ENCODE measurements around the gene MNT.

GRCh38 chr17:2378905-2379304, 22.0 kb downstream of the MNT start:
- TF ChIP-seq POLR2A (IDR thresholded peaks at IDR 0.05) (no peak), CTCF (IDR thresholded peaks at IDR 0.05) (no peak), POLR2AphosphoS5 (IDR thresholded peaks at IDR 0.05) (no peak)
